Sigmoid colon (tissue), 4 donors: ENCODE measurements around the gene HIVEP2.

Experiments
- EP300 ChIP-seq, 4 donors: sonication (generic); formaldehyde crosslinking; IDR thresholded peaks; one replicate each; pipeline ENCODE4 v1.6.1; 2017; ENCODE audit warnings: antibody characterized with exemption in 4 of 4
- POLR2A ChIP-seq, 2 donors: fragments of 450-650 bp; IDR thresholded peaks; one replicate each; pipeline ENCODE4 v1.6.1; 2016; ENCODE audit warnings: antibody characterized with exemption in 2 of 2, mild to moderate bottlenecking in 2 of 2, moderate library complexity in 2 of 2
- TF ChIP-seq, protein P1 (sequence below), 4 experiments: fragments of 450-650 bp in 3 of 4; fragments of 200-600 bp in 1 of 4; IDR thresholded peaks; one replicate each; pipeline ENCODE4 v1.5.1; 2016 to 2019; ENCODE audit warnings: antibody characterized with exemption in 4 of 4, mild to moderate bottlenecking in 3 of 4, moderate library complexity in 2 of 4

- TF ChIP-seq, protein P1, sequence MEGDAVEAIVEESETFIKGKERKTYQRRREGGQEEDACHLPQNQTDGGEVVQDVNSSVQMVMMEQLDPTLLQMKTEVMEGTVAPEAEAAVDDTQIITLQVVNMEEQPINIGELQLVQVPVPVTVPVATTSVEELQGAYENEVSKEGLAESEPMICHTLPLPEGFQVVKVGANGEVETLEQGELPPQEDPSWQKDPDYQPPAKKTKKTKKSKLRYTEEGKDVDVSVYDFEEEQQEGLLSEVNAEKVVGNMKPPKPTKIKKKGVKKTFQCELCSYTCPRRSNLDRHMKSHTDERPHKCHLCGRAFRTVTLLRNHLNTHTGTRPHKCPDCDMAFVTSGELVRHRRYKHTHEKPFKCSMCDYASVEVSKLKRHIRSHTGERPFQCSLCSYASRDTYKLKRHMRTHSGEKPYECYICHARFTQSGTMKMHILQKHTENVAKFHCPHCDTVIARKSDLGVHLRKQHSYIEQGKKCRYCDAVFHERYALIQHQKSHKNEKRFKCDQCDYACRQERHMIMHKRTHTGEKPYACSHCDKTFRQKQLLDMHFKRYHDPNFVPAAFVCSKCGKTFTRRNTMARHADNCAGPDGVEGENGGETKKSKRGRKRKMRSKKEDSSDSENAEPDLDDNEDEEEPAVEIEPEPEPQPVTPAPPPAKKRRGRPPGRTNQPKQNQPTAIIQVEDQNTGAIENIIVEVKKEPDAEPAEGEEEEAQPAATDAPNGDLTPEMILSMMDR (IDR thresholded peaks at IDR 0.05), result no peak
- TF ChIP-seq EP300 (IDR thresholded peaks at IDR 0.05) (no peak), POLR2A (IDR thresholded peaks at IDR 0.05) (no peak)
These were observed 6.5 kb downstream of the HIVEP2 start for GRCh38 chr6:142938510-142938909.
